GM12801 (cell line): ENCODE data around the gene WDR89.

Experiments used
- TF ChIP-seq, protein P1 (sequence below): IDR thresholded peaks from one replicate; pipeline ENCODE4 v1.5.1; 2011; ENCODE audit warnings: control low read depth; ENCODE audit not compliant: insufficient read length; ENCODE audit errors: extremely low read depth

WDR89 gene

DNA sequence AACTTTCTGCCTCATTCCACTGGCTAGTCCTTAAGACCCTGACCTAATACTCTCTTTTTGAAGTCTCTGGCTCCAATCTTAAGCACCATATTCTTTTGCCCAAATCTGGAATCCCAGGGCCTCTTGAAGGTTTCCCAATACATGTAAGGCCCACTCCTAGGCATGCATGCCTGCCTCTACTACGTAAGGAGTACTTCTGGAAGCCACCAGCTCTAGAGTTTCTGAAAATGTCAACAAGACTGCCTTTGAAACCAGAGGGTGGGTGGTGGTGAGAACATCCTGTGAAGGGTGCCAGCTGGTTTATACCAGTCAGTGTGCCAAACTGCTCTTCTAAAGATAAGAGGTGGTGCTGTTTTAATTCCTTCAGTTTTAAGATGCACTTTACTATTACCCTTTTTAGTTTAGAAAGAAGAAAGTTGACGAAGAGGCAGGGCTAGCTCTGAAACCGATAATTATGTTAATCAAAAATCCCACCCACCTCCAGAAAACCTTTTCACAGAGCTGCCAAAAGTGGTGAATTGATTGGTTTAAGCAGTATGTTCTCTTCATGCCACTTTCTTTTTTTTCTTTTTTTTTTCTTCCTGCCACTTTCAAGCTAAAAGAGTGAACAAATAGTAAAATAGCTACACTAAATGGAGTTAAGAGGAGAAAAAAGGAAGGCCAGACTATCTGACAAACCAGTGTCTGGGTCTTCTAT lies 8.7 kb upstream of the WDR89 start:
- TF ChIP-seq, protein P1, sequence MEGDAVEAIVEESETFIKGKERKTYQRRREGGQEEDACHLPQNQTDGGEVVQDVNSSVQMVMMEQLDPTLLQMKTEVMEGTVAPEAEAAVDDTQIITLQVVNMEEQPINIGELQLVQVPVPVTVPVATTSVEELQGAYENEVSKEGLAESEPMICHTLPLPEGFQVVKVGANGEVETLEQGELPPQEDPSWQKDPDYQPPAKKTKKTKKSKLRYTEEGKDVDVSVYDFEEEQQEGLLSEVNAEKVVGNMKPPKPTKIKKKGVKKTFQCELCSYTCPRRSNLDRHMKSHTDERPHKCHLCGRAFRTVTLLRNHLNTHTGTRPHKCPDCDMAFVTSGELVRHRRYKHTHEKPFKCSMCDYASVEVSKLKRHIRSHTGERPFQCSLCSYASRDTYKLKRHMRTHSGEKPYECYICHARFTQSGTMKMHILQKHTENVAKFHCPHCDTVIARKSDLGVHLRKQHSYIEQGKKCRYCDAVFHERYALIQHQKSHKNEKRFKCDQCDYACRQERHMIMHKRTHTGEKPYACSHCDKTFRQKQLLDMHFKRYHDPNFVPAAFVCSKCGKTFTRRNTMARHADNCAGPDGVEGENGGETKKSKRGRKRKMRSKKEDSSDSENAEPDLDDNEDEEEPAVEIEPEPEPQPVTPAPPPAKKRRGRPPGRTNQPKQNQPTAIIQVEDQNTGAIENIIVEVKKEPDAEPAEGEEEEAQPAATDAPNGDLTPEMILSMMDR = no peak

DNA sequence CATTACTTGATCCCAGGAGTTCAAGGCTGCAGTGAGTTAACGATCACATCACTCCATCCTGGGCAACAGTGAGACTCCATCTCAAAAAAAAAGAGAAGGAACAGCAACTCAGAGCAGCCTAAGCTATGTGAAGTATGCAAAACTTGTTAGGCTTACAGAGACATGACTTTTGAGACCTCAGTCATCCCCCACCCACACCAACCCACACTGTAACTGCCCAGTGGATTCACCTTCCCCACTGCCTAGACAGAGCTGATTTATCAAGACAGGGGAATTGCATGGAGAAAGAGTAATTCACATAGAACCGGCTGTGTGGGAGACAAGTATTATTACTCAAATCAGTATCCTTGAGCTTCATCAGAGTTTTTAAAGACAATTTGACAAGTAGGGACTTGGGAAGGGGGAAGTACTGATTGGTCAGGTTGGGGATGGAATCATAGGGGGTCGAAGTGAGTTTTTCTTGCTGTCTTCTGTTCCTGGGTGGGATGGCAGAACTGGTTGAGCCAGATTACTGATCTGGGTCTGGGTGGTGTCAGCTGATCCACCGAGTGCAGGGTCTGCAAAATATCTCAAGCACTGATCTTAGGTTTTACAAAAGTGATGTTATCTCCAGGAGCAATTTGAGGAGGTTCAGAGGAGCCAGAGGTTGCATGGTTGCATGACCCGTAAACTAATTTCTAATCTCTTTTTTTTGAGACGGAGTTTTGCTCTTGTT lies 6.2 kb upstream of the WDR89 start:
- TF ChIP-seq, protein P1 = no peak

DNA sequence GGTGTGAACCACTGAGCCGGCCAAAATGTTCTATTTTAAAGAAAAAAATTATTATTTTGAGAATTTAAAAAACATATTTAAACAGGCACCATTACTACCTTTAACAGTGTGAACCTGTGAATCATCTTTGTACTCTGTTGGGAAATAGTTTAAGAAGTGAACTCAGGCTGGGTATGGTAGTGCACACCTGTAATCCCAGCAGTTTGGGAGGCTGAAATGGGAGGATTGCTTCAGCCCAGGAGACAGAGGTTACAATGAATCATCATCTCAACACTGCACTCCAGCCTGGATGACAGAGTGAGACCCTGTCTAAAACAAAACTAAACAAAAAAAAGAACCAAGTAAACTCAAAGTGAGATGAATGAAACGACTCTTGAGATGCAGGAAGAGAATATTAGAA lies 3.1 kb upstream of the WDR89 start:
- TF ChIP-seq, protein P1 = no peak

DNA sequence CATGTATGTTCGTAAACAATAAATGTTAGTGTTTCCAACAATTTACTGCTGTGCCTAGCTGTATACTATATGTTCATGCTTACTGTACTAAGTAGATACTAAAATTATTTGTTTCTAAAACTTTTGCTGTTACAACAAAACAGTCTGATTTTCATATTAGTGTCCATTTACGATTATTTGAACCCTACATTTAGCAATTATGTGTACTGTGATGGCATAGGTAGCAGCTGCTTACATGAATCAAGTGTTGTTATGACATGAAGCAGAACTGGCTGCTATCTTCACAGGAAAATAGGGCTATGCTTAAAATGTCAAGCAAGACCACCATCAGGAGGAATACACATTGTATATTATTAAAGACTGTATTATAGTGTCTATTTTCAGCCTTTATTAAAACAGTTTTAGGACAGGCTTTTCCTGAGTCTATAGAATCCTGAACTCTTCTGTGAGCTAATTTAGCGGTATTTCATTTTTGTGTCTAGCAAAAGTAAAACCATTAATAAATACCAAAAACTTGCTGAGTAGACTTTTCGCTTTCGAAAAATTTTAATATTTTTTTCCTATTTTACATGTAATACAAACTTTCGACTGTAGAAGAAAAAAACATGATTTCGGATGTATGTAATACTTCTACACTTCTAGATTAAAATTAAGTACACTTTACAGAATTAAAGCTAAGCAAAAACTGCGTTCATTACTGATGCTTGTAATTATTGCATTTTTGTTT lies 1.1 kb upstream of the WDR89 start:
- TF ChIP-seq, protein P1 = no peak

DNA sequence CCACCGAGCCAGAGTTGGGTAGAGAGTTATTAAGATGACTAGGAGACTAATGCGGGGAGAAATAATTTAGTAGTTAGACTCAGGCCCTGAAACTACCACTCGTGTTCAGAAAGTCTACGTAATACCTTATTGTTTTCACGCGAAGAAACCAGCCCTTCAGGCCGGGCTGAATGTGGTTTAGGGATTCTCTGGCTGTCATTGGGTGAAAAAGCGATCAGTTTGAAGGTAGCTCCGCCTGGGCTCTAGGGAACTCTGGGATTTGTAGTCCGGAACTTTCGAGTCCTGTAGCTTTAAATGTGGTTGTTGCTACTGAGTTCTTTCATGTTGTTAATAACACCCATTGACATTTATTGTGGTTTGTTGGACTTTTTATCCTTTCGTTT lies 549 bp upstream of the WDR89 start:
- TF ChIP-seq, protein P1 = no peak

DNA sequence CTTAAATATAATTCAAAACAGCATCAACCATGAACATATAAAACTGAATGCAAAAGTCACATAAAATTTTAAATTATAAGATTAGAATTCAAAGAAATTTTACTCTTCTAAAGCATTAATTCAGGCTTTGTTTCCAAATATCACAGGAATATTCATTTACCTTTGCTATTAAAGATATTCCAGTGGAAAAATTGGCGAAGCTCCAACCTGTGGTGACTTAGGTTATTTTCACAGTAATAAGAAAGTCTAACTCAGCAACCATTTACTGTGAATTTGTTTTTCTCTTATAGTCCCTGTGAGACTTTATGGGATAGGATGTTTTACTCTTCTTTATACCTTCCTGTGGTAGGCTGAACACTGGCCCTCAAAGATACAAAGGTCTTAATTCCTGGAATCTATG lies 3.2 kb downstream of the WDR89 start:
- TF ChIP-seq, protein P1 = no peak

DNA sequence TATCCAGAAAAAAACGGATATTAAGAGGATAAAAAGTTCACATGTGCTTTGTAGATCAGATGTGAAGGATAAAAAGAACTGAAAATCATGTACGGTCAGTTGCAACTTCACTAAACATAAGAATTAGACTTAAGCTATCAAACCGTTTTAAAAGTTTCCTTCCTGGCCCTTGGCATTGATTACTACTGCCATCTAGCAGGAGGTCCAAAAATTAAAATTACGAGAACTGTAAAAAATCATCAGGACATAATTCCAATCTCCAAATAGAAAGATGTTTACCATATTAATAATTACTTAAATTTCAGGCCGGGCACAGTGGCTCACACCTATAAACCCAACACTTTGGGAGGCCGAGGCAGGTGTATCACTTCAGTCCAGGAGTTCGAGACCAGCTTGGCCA lies 7.9 kb downstream of the WDR89 start:
- TF ChIP-seq, protein P1 = no peak
